Ishikawa (cell line): Measurements from ENCODE around the gene SYNPR.

Experiments
- CEBPB ChIP-seq: IDR thresholded peaks from 2 replicates; pipeline ENCODE4 v1.6.1; 2012
- CREB1 ChIP-seq: IDR thresholded peaks from 2 replicates; pipeline ENCODE4 v1.6.1; 2012; ENCODE audit warnings: low read depth
- EGR1 ChIP-seq: IDR thresholded peaks from 2 replicates; pipeline ENCODE4 v1.6.1; 2012
- EP300 ChIP-seq: IDR thresholded peaks from 2 replicates; pipeline ENCODE4 v1.6.1; 2012; ENCODE audit warnings: borderline replicate concordance
- FOXM1 ChIP-seq: IDR thresholded peaks from 2 replicates; pipeline ENCODE4 v1.6.1; 2012; ENCODE audit warnings: low read depth, borderline replicate concordance
- NFIC ChIP-seq: IDR thresholded peaks from 2 replicates; pipeline ENCODE4 v1.6.1; 2012
- RAD21 ChIP-seq: IDR thresholded peaks from 2 replicates; pipeline ENCODE4 v1.6.1; 2012; ENCODE audit warnings: low read depth
- REST ChIP-seq: IDR thresholded peaks from 2 replicates; pipeline ENCODE4 v1.6.1; 2012; ENCODE audit warnings: low read depth, mild to moderate bottlenecking
- TAF1 ChIP-seq: IDR thresholded peaks from 2 replicates; pipeline ENCODE4 v1.6.1; 2012; ENCODE audit warnings: low read depth, mild to moderate bottlenecking
- YY1 ChIP-seq: IDR thresholded peaks from 2 replicates; pipeline ENCODE4 v1.6.1; 2012; ENCODE audit warnings: low read depth
- TF ChIP-seq, protein P1 (sequence below): IDR thresholded peaks from 2 replicates; pipeline ENCODE4 v1.6.1; 2012

DNA sequence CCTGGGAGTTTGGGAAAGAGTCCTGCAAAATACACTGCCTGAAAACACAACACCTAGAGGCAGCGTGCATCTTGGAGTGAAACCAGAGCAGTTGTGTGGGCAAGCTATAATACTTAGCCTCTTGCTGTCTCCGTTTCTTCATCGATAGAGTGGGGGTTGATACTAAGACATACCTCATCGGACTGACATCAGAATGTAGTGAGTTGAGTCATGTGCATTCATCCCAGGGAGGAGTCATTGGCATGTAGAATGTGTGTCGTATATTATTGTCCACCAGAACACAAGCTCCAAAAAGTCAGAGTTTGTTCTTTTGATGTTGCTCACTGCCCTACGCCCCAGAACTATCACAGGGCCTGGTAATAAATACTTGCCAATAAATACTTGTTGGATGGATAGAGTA, 378.7 kb downstream of the SYNPR start:
- TF ChIP-seq CEBPB, result no peak
- no peak for TF ChIP-seq EGR1
- no peak for TF ChIP-seq YY1
- TF ChIP-seq, protein P1, sequence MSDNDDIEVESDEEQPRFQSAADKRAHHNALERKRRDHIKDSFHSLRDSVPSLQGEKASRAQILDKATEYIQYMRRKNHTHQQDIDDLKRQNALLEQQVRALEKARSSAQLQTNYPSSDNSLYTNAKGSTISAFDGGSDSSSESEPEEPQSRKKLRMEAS, result no peak
- TF ChIP-seq FOXM1, result no peak
- TF ChIP-seq TAF1, result no peak
- TF ChIP-seq RAD21, result no peak
- no peak for TF ChIP-seq CREB1
- no peak for TF ChIP-seq REST
- no peak for TF ChIP-seq EP300
- TF ChIP-seq NFIC, result no peak
